Right lobe of liver (tissue), 4 donors: ENCODE results near the gene ARFGAP3.

Experiments
- CTCF ChIP-seq, 4 donors: fragments of 200-600 bp in 3 of 4; fragments of 450-650 bp in 1 of 4; IDR thresholded peaks; one replicate each; pipeline versions ENCODE4 v1.5.1 to v1.8.0; 2016 to 2022; ENCODE audit warnings: antibody characterized with exemption in 4 of 4, mild to moderate bottlenecking in 2 of 4
- POLR2A ChIP-seq: fragments of 450-650 bp; IDR thresholded peaks from one replicate; pipeline ENCODE4 v1.6.1; 2017; ENCODE audit warnings: antibody characterized with exemption, mild to moderate bottlenecking
- donor health status: DM: no; HTN: no; CAD: no.
- donor health status: DM: no; HTN: no; CAD: no.
- donor health status: DM: no; HTN: yes; CAD: no.

- TF ChIP-seq CTCF (IDR thresholded peaks at IDR 0.05) (no peak), POLR2A (no peak)
These were observed 109.2 kb downstream of the ARFGAP3 start for GRCh38 chr22:42747701-42748513.
